DMS153 treated with DMSO at 0.1 percent for 48 hours (cell line): ENCODE data around the gene CRYBB3.

ENCODE experiments used
- DNase-seq: peaks from one replicate; lab custom pipeline; 2025; ENCODE audit not compliant: unreplicated experiment; lab: John Stamatoyannopoulos, UW

Gene CRYBB3

GRCh38 chr22:25199731-25200520, at the start of gene CRYBB3:
Gene CRYBB3, plus strand, starts transcription at chr22:25199858. Its CDS starts 1,539 bp downstream, at chr22:25201397.
- no peak for DNase-seq

- no peak for DNase-seq
These were observed 45.5 kb upstream of the CRYBB3 start for GRCh38 chr22:25153961-25154666.

- DNase-seq: no peak
These were observed 45.0 kb upstream of the CRYBB3 start for GRCh38 chr22:25154667-25154999.

GRCh38 chr22:25156736-25157135, 42.9 kb upstream of the CRYBB3 start:
- DNase-seq: no peak

- DNase-seq: no peak
These were observed 40.6 kb upstream of the CRYBB3 start for GRCh38 chr22:25159028-25159427.

- DNase-seq: no peak
These were observed 39.3 kb upstream of the CRYBB3 start for GRCh38 chr22:25160120-25160996.

DNA sequence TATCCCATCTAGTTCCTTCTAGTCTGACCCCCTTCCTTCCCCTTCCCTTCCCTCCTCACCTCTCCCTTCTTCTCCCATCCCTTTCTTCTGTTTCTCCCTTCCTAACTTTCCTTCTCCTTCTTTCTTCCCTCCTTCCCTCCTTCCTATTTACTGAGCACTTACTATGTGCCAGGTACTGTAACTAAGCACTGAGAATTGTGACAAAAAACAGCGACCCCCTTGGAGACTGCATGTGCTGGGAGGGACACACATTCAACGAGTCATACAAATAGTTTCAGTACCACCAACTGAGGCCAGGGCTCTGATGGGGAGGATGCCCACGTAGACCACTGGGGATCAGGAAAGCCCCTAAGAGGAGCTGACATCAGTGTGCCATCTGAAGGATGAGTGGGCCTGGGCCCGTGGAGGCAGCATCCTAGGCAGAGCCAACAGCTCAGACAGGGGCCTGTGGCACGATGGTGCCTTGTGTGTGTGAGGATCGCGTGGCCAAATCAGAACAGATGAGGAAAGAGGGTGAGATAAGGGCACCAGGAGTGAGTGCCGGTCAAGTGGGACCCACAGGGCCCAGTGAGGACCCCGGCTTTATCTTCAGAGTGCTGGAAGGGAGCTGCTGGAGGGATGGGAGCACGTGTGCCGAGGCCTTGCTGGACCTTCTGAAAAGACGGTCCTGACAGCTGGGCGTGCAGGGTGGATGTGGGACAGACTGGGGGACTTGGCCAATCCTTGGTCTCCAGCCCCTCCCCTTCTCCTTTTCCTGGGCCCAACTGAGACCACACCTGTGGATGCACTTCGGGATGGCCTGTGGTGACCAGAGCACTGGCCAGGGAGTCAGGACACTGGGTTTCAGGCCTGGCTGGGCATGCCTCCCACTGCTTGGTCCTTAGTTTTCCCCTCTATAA, 38.4 kb upstream of the CRYBB3 start:
- no peak for DNase-seq

GRCh38 chr22:25161916-25162530, 37.6 kb upstream of the CRYBB3 start:
- DNase-seq: no peak

- no peak for DNase-seq
These were observed 37.1 kb upstream of the CRYBB3 start for GRCh38 chr22:25162561-25162960.

DNA sequence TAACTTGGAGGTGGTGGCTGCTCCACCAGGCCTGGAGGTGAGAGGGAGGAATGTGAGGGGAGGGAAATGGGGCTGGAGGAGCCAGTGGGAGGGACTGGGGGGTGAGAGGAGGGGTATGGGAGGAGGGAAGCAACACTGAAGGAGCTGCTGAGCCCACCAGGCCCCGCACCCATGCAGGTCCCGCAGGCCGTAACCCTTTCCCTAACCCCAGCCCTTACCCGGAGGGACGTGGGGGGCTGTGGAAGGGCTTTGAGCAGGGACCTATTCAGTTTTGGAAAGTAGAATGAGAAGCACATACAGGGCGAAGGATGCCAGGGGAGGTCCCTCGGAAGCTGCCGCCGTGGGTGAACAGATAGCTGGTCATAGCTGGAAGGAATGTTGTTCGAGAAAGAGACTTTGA, 33.9 kb upstream of the CRYBB3 start:
- DNase-seq: no peak

GRCh38 chr22:25166266-25167040, 33.2 kb upstream of the CRYBB3 start:
- DNase-seq: no peak

DNA sequence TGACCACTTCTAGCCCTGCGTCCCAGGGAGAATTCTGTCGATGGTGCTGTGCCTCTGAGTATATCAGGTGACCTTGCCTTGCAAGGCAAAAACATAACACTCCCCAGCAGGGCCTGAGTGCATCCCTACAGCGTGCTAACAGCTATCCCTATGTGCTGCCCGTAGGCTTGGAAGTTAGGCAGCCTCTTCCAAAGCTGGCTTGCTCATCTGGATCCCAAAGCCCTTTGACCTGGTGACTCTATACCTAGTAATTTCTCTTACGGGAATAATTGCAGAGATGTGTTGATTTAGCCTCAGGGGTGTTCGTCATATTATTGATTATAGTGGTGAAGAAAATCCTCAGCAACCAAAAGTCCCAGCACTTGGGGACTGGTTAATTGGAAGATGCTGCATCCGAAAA, 32.6 kb upstream of the CRYBB3 start:
- no peak for DNase-seq

DNA sequence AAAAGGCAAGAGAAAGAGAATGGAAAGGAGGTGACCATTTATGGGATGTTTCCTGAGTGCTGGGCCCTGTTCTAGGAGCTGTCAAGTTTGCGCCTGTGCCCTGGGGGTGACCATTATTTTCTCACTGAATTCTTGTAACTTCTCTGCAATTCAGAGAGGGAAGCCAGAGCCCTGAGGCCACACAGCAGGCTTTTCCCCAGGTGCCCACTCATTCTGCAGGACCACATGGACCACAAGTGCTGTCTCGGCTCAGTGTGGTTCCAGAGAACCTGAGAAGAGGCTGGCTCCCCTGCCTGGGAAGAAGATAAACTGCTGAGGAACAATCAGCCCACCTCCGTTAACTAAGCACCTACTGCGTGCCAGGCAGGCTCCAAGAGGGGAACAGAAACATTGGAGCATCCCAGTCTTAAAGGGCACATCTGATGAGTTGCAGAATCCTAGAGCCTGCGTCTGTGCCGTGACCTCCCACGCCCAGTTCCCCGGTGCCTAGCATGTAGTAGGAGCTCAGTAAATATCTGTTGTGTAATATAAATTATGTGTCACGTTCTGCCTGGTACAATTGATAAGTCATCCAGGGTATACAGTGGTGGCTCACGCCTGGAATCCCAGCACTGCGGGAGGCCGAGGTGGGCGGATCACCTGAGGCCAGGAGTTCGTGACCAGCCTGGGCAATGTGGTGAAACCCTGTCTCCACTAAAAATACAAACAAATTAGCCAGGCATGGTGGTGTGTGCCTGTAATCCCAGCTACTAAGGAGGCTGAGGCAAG, 31.6 kb upstream of the CRYBB3 start:
- DNase-seq: no peak

DNA sequence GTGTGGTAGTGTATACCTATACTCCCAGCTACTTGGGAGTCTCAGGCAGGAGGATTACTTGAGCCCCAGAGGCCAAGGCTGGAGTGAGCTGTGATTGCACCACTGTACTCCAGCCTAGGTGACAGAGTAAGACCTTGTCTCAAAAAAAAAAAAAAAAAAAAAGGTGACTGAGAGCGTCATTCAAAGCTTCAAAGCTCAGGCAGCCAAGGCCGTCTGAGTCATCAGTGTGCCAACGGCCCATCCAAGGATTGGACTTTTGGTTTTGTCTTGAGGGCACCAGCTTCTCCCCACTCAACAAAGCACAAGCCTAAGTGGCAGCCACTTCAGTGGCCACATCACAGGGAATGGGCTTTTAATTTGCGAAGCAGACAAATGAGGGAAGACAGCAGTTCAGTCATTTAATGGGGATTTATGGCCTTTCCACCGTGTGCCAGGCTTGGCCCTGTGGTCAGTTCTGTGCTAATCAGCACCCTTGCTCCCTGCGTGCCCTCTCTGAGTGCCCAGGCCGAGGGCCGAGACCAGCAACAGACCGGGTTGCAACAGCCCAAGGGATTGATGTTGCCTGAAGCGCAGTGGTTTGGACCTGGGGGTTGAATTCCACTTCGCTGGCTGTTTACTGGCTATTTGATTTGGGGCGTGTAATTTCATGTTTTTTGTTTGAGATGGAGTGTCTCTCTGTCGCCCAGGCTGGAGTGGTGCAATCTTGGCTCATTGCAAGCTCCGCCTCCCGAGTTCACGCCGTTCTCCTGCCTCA, 30.2 kb upstream of the CRYBB3 start:
- DNase-seq: no peak

DNA sequence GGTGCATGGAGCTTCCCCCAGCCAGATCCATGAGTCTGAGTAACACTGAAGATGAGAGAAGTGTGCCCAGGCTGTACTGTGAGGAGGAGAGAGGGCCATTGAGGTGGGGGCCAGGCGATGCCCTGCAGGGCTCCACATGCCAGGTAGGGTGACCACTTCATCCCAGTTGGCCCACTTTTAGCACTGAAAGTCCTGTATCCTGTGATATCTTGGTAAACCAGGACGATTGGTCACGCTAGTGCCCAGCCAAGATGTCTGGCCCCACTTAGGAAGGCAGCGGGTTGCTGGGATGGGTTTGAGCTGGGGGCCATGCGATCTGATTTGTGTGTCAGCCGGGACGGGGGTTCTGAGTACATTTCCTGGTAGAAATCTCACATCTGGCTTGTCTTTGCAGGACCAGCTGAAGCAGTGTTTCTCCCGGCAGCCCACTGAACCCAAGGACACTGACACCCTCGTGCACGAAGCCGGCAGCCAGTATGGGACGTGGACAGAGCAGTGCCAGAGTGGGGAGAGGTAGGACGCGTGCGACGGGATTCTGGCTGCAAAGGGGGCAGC, 29.2 kb upstream of the CRYBB3 start:
- no peak for DNase-seq

- DNase-seq: peak; percentile 11
These were observed 27.5 kb upstream of the CRYBB3 start for GRCh38 chr22:25172153-25172552.

DNA sequence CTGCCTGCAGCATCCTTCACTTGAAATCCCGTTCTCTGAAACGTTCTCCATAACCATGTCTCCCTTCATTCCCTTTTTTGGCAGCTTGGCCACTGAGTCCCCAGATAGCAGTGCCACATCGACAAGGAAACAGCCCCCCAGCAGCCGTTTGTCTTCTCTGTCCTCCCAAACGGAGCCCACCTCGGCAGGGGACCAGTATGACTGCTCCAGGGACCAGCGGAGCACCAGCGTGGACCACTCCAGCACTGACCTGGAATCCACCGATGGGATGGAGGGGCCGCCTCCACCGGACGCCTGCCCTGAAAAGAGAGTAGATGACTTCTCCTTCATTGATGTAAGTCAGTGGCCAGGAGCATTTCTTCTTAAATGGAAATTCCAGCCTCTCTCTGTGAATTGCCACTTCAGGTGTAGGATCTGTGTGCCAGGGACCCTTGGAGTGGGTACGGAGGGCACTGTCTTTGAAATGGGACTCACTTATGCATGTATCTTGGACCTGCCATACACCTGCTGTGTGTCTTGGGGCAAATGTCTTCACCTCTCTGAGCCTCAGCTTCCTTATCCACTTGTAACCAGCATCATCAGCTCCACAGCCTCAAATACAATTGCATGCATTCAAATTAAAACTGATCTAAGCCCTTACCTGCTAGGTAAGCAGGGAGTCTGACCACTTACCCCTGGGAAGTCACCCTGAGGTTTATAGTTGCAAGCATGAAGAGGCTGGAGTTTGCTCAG, 25.3 kb upstream of the CRYBB3 start:
- no peak for DNase-seq
